Measurements from ENCODE around the gene EZH2.

The EZH2 gene

DNA sequence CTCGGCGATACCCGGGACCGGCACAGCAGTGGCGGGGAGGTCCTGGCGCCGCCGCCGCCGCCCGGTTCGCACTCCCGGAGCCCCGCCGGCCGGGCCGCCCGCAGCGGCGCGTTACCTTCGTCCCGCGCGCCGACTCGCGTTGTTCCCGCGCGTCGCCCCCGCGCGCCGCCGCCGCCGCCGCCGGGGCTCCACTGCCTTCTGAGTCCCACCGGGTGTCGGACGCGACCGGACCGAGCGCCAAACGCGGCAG, at the start of gene EZH2:
Gene EZH2, minus strand, starts transcription at position 243 of the 250 bp plus-strand sequence. CDS start 36,993 bp downstream, outside the sequence.
- no peak for DNase-seq
- in situ Hi-C loops (cut with MboI; ENCODE audit: low pct_unique_long_range_greater_than_20kb, low sequenced_read_pairs) = no loop called here

DNA sequence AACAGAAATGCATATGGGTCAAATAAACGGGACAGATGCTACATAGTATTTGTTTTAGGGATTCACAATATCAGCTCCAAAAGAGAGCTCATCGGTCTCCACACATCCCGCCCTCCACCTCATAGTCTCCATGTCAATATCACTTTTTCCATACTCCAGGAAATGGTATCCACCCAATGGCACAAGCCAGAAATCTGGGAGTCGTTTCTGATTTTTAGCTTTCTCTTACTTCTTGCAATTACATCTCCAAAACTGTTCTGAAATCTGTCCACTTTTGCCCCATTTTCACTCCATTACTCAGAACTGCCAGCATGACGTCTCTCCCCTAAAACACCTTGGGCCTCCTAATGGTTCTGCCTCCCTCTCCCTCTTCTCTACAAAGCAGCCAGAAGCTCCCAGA, 47.4 kb upstream of the EZH2 start:
- no peak for DNase-seq
- in situ Hi-C loops (cut with MboI; ENCODE audit: low pct_unique_long_range_greater_than_20kb, low sequenced_read_pairs) = no loop called here

DNA sequence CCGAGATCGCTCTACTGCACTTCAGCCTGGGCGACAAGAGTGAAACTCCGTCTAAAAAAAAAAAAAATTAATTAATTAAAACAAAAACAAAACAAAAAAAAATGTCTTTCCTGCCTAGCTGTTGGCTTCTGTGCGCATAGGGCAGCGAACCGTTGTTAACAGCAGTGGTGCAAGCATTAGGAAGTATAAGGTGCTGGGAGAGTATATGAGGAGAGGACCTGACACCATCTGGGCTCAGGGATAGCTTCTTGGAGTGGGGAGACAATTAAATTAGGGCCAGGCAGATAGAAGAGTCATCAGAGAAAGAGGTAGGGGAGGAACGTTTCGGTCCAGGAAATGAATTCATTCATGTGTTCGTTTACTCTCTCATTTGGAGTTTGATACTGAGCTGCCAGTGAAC, 46.2 kb upstream of the EZH2 start:
- DNase-seq = no peak
- in situ Hi-C loops (cut with MboI; ENCODE audit: low pct_unique_long_range_greater_than_20kb, low sequenced_read_pairs) = no loop called here

DNA sequence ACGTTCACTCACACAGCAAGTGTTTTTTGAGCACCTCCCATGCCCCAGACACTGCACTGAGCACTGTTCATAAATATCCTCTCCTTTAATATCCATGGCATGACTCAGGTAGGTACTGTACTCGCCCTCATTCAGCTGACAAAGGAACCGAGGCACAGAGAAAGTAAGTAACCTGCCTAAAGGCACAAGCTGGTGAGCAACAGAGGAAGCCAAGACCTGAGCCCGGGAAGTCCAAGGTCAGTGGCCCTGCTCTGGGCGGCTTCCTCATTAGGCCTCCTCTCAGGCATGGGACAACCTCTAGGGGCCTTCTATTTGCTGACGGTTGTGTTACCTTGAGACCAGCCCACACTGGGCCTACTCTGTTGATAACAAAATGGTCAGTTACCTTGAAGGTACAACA, 45.1 kb upstream of the EZH2 start:
- no peak for DNase-seq
- in situ Hi-C loops (cut with MboI; ENCODE audit: low pct_unique_long_range_greater_than_20kb, low sequenced_read_pairs) = no loop called here

DNA sequence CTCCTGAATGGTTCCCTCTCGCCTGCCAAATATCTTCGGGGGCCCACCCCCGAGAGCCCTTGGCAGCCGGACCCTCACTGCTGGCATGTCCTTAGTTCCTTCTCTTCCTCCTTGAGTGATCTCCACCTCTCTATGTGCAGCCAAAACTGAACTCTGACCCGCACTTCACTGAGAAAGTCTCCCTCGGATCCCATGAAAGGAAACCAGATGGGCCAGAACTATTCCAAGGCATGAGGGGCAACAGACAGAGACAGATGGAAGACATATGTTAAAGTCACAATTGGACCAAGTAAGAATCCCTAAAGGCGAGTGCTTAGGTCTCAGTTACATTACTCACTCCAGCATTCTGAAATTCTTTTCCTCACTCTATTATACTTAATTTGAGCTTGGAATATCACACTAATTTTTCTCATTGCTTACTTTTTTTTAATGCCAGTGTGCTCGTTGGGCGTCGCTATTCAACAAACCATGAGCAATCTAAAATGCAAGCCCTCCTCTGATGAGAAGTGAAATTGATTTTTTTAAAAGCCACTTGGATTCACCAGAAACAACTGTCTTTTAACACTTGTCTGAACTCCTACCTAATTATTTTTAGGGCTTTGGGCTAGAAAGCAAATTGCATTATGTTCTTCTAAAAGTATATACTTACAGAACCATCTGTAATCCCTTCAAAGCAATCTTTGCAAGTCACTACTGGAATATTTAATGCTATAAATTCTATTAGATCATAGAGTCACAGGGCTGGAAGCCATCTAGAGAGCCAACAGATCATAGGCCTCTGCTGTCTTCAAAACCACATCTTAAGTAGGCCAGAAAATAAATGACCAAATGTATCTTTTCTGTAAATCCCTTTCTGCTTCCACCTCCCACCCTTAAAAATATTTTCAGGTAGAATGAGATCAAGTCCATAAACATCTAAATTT, 43.3 kb upstream of the EZH2 start:
- no peak for DNase-seq
- in situ Hi-C loops (cut with MboI; ENCODE audit: low pct_unique_long_range_greater_than_20kb, low sequenced_read_pairs) = no loop called here

DNA sequence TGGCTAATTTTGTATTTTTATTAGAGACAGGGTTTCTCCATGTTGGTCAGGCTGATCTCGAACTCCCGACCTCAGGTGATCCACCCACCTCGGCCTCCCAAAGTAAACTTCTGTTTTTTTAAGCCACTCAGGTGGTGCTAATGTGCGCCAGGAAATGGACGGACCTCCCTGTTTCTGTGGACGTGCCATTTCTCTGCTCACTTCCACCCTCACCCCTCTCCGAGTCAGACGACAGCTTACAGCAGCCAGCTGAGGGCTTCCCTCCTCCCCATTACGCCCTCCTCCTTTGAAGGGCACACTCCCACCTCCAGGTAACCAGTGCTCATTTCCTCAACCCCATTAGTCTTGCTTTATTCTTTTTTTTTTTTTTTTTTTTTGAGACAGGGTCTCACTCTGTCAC, 41.7 kb upstream of the EZH2 start:
- no peak for DNase-seq
- in situ Hi-C loops (cut with MboI; ENCODE audit: low pct_unique_long_range_greater_than_20kb, low sequenced_read_pairs) = no loop called here

DNA sequence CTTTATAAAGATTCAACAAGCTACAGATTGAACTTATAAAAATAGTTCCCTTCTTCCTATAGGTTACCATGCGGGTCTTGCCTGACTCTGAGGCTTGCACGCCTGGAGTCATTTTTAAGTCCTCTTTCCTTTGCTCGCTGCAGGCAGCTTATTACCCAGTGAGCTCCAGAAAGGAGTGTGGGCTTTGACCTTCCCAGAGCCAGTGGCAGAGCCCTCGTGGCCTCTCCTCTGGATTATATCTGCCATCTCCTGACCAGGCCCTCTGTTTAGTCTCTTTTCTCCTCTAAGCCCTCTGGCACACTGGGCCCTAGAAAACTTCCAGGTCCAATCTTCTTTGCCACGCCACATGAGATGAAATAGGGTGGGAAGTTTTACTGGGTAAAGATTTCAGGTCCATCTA, 39.9 kb upstream of the EZH2 start:
- in situ Hi-C loops (cut with MboI; ENCODE audit: low pct_unique_long_range_greater_than_20kb, low sequenced_read_pairs) = no loop called here

DNA sequence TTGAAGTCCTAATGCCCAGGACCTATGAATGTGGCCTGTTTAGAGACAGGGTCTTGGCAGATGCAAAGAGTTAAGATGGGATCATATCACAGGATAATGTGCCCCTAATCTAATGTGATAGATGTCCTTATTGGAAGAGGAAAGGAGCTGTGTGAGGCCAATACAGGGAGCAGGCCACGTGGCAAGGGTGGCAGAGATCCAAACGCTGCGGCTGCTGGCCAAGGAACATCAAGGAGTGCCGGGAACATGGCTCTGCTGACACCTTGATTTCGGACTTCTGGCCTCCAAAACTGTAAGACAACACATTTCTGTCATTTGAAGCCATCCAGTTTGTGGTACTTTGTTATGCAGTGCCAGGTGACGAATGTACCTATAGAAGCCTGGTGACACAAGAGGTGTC, 37.7 kb upstream of the EZH2 start:
- in situ Hi-C loops (cut with MboI; ENCODE audit: low pct_unique_long_range_greater_than_20kb, low sequenced_read_pairs) = no loop called here
- DNase-seq = no peak

More for the DNA sequence above, 39.9 kb upstream of the EZH2 start:
- DNase-seq = no peak

DNA sequence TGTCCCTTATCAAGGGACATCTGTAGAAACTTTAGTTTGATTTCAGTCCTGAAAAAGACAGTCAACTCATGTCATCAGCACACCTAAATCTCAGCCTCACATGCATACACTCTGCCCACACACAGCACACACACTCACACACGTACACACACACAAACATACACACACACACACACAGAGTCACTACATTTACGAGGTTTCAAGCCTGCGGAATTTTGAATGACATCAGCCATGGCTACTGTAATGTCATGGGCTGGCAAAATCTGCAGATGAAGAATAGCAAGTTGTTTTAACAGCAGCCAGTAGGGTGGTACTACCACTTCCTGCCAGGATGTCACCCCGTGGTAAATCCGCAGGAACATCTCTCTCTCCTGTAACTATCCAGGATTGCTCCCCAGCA, 37.1 kb upstream of the EZH2 start:
- DNase-seq = no peak
- in situ Hi-C loops (cut with MboI; ENCODE audit: low pct_unique_long_range_greater_than_20kb, low sequenced_read_pairs) = no loop called here

DNA sequence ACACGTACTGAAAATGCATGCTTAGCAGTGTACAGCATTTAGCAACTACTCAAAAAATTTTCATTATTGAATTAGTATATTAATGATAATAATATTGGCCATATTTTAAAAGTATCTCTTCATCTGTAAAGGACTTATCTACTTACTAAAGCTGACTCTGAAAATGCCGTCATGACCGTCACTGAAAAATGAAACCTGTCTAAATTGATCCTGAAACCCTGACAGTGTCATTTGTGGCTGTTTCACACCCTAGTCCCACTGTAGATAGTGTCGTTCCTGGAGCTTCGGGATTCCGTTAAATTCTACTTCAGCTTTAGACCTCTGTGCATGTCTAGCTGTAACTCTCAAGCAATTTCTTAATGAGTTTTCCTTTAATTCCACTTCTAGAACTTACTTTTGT, 35.8 kb upstream of the EZH2 start:
- no peak for DNase-seq
- in situ Hi-C loops (cut with MboI; ENCODE audit: low pct_unique_long_range_greater_than_20kb, low sequenced_read_pairs) = no loop called here

DNA sequence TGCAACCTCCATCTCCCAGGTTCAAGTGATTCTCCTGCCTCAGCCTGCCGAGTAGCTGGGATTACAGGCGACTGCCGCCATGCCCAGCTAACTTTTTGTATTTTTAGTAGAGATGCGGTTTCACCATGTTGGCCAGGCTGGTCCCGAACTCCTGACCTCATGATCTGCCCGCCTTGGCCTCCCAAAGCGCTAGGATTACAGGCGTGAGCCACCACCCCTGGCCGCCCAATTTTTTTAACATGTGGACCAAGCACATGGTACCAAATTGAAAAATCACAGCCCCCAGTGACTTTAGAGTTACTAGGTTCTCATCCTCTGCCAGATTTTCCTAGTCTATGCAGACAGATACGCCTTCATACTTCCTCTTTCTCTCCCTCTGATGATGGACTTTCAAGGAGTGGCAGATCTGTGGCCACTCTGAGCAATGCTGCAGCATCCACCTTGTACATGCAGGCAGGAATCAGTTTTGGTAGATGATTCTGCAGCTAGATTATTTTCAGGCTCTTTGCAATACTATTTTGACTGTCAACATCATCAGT, 34.0 kb upstream of the EZH2 start:
- in situ Hi-C loops (cut with MboI; ENCODE audit: low pct_unique_long_range_greater_than_20kb, low sequenced_read_pairs) = no loop called here
- DNase-seq = peak; percentile 32

DNA sequence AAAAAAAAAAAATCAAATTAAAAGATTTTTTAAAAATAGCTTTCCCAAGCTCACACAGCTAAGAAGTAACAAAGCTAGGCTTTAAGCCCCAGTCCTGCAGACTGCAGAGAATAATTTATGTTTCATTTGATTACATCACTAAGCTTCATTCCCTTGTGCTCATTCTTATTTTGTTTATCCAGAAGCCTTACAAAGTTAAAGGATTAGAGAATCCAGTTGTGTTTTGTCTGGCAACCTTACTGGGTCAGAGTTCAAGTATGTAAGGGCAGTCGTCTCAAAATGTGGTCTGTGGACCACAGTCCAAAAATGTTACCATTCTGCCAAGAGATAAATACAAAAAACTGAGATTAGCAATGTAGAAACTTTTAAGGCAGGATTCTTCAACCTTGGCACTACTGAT, 32.1 kb upstream of the EZH2 start:
- no peak for DNase-seq
- in situ Hi-C loops (cut with MboI; ENCODE audit: low pct_unique_long_range_greater_than_20kb, low sequenced_read_pairs) = no loop called here

DNA sequence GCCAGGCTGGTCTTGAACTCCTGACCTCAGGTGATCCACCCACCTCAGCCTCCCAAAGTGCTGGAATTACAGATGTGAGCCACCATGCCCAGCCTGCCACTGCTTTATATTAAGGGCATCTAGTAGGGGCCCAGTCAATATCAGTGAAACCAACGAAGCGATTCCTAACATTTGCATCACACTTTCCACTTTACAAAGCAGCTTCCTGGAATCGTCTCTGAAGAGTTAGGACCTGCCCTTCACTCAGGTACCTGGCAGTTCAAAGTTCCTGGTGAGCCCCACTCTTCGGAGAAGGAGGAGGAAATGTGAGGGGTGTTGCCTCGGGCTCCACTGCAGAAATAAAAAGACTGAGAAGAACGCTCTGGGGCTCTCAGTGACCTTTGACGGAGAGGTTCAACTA, 31.1 kb upstream of the EZH2 start:
- no peak for DNase-seq
- in situ Hi-C loops (cut with MboI; ENCODE audit: low pct_unique_long_range_greater_than_20kb, low sequenced_read_pairs) = no loop called here

DNA sequence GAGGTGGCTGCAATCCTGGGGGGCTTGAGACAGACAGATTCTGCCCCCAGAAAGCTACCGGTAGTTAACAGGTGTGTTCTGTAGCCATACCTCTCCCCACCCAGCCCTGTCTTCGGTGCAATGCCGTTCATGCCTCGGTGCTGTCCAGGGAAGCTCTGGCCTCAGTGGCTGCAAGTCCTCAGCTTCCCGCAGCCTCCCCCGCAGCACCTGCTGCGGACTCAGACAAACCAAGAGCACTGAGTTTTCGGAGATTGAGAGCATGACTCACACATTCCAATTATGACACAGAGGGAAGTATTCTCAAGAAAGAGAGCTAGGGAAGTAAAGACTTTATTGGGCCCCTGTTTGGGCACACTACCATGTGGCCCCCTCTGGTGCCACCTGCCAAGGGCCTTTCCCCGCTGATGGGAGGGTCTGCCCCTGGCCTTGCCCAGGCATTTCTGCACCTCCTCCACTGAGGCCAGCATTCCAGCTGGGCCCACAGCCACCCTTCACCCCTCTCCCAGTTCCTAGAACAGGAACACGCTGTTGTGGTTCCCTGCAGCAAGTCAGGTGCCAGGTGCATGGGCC, 30.2 kb upstream of the EZH2 start:
- DNase-seq = peak; percentile 68
- in situ Hi-C loops (cut with MboI; ENCODE audit: low pct_unique_long_range_greater_than_20kb, low sequenced_read_pairs) = no loop called here

DNA sequence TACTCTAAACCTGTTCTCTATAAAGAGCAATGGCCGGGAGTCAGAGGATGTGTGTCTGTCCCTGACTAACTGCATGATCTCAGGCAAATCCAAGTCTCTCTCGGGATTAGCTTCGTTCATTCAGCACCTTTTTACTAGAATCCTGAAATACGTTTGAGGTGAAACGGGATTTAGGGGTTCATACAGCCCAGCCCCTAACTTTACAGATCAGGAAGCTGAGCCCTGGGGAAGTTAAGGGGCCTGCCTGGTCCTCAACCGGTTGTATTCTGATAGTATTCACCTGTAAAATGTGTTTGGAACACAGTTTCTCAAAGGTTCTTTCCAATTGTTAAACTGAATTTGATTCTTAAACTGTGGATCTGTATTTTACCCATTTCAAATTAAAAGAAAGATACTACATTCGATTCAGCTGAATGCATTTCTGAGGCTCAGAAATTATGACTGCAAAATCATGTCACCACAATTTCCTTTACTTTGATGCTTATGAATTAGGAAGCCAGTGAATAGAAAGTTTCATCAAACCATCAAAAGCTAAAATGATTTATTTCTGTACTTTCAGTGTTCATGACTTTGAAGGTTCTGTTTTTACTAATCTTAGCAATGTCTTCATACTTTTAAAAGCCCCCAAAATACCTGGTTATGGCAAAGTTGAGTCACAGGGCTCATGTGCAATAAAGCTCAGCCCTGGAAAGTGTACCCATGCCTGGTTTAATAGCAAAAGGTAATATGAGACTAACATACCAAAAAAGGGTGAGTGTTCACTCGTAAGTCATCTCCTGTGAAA, 28.9 kb upstream of the EZH2 start:
- in situ Hi-C loops (cut with MboI; ENCODE audit: low pct_unique_long_range_greater_than_20kb, low sequenced_read_pairs) = no loop called here
- DNase-seq = no peak

DNA sequence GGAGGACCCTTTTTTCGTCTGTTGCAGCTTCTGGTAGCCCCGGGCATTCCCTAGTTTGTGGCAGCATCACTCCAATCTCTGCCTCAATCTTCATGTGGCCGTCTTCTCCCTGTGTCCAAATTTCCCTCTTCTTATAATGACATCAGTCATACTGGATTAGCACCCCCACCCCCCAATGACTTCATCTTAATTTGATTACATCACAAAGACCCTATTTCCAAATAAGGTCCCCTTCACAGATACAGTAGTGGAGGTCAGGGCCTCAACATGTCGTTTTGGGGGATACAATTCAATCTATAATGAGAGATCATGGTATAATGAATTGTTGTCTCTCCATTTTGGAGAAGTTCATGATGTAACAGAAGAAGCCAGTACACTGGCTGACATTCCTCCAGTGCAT, 28.1 kb upstream of the EZH2 start:
- in situ Hi-C loops (cut with MboI; ENCODE audit: low pct_unique_long_range_greater_than_20kb, low sequenced_read_pairs) = no loop called here

DNA sequence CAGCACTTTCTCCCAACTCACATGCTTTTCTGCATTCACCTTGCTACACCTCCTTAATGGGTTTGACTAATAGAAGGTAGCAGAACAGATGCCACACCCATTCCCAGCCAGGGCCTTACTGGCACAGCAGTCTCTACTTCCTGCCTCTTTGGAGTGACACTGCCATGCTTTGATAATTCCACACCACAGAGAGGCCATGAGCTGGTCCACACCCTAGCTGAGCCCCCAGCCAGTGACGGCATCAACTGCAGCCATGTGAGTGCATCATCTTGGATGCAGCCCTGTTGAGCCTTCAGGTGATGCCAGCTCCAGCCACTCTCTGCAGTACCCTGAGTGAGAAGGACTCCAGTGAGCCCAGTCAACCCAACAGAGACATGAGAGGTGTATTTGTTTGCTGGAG, 27.5 kb upstream of the EZH2 start:
- DNase-seq = no peak
- in situ Hi-C loops (cut with MboI; ENCODE audit: low pct_unique_long_range_greater_than_20kb, low sequenced_read_pairs) = no loop called here

More for the DNA sequence above, 28.1 kb upstream of the EZH2 start:
- DNase-seq = no peak

DNA sequence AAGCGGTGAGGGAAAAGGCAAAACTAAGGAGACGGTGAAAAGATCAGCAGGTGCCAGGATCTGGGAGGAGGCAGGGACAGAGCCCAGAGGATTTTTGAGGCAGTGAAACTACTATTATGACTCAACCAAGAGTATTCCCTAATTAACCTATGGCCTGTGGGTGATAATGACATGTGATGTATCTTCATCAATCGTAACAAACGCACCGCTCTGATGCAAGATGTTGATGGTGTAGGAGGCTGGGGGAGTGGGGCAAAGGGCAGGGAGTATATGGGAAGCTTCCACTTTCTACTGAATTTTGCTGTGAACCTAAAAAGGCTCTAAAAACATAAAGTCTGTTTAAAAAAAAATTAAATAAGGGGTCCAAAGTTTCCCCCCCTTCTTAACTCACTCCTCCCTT, 25.5 kb upstream of the EZH2 start:
- no peak for DNase-seq
- in situ Hi-C loops (cut with MboI; ENCODE audit: low pct_unique_long_range_greater_than_20kb, low sequenced_read_pairs) = no loop called here

DNA sequence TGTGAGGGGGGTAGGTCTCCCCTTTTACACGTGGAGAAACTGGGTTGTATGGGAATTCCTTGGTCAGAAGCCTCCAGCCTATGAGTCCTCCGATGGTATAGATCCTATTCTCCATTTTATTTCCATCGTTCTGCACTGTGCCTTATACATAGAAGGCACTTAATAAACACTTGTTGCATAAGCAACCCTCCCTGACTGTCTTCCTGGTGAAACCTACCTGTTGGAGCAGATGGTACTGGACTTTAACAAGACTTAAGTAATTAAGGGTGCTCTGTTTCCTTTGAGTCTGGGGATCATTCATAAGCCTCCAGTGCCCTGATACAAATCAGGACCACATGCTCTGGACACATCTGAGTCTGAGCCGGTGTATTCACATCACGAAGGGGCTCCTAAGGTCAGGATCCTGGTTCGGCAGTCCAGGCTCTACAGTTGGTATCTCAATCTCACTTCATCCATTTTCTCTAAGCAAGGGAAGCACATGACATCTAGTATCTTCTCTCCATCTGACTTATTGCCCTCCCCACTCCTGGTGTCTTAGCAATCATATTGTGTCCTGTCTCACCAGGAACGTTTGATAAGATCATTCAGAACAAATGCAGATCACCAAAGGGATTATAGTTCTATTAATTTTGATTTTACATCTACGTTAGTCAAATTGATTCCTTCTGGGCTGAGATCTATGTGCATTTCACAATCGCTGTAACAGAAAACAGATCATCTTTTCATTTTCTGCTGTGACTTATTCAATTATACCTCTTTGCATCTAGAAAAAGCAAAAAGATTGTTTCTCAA, 22.8 kb upstream of the EZH2 start:
- DNase-seq = no peak
- in situ Hi-C loops (cut with MboI; ENCODE audit: low pct_unique_long_range_greater_than_20kb, low sequenced_read_pairs) = no loop called here

Measured in KBM-7 (cell line).